Naive B cell (primary cell): ENCODE measurements around the gene SLC16A1. TPM values are rescaled to one million over a fixed set of nuclear protein-coding genes. Genes with fewer than 3 reads are reported as not detected.

ENCODE experiments used
- ATAC-seq, 2 donors: fragments of 150-1000 bp; cut with Tn5 transposase; 2 replicates each; pipeline ENCODE4 v1.10.0; 2021; ENCODE audit warnings: low read depth in 2 of 2, mild to moderate bottlenecking in 2 of 2, moderate library complexity in 2 of 2
- DNase-seq: peaks from one replicate; pipeline ENCODE4 v3.0.0; 2022
- H3K27ac Mint-ChIP-seq, 6 donors: one replicate each; pipeline ENCODE4 v1.8.0; 2020 to 2022; ENCODE audit warnings: mild to moderate bottlenecking in 6 of 6, mixed read lengths in 6 of 6, moderate library complexity in 5 of 6, inconsistent platforms in 2 of 6
- H3K27me3 Mint-ChIP-seq, 3 donors: one replicate each; pipeline ENCODE4 v1.8.0; 2021 to 2022; ENCODE audit warnings: mixed read lengths in 3 of 3, mild to moderate bottlenecking in 1 of 3
- H3K36me3 Mint-ChIP-seq, 2 donors: one replicate each; pipeline ENCODE4 v1.8.0; 2020 to 2022; ENCODE audit warnings: mixed read lengths in 2 of 2, inconsistent platforms in 1 of 2, mild to moderate bottlenecking in 1 of 2
- H3K4me1 Mint-ChIP-seq, 3 donors: one replicate each; pipeline ENCODE4 v1.8.0; 2020 to 2022; ENCODE audit warnings: mixed read lengths in 3 of 3, inconsistent platforms in 1 of 3, mild to moderate bottlenecking in 1 of 3, moderate library complexity in 1 of 3
- H3K4me3 Mint-ChIP-seq, 8 donors: one replicate each; pipeline ENCODE4 v1.8.0; 2020 to 2022; ENCODE audit warnings: mild to moderate bottlenecking in 8 of 8, mixed read lengths in 8 of 8, moderate library complexity in 8 of 8, inconsistent platforms in 2 of 8
- H3K9me3 Mint-ChIP-seq, 7 donors: one replicate each; pipeline ENCODE4 v1.8.0; 2020 to 2022; ENCODE audit warnings: mixed read lengths in 7 of 7, mild to moderate bottlenecking in 5 of 7, inconsistent platforms in 2 of 7, moderate library complexity in 1 of 7
- polyA plus RNA-seq, 6 donors: library from polyadenylated mRNA; unstranded; fragments of 300-500 nt; fragmentation: Illumina TruSeq; gene quantifications; one replicate each; pipeline ENCODE4 v1.2.3, GENCODE V29; 2021; ENCODE audit warnings: low read depth in 6 of 6

The SLC16A1 gene
- polyA plus RNA-seq, 6 donors from 2014 or later, result 3.3 to 6.9 (median 5.4) TPM

DNA sequence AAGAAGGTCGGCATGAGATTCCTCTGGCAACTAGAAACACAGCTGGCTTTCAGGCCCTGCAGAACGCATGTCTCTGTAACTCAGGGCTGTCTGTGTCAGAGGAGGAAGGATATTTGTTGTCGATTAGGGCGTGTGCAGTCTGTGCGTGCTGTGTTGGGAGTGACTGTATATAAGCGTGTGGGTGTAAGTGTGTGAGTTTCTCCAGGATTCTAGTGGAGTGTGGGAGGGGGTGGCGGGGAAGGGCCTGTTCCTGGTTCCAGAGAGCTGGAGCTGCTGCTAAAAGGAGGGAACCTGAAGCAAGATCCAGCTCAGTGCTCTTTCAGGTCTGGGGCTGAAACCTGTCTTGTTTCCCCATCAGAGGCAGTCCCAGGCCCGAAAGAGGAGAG lies 74.3 kb downstream of the SLC16A1 start:
- DNase-seq (no peak), ATAC-seq (no peak)
- H3K36me3 Mint-ChIP-seq, result no peaks in the 10 kb centered on the region
- peak overlapping the region in 1 of 6 donors; percentile 63 for H3K27ac Mint-ChIP-seq
- H3K4me3 Mint-ChIP-seq, result no peak overlapping the region
- peaks cover 0 to 10% (median 5%) of the 10 kb centered on the region in 3 donors for H3K27me3 Mint-ChIP-seq
- no peaks in the 10 kb centered on the region for H3K9me3 Mint-ChIP-seq
- no peaks in the 10 kb centered on the region for H3K4me1 Mint-ChIP-seq

DNA sequence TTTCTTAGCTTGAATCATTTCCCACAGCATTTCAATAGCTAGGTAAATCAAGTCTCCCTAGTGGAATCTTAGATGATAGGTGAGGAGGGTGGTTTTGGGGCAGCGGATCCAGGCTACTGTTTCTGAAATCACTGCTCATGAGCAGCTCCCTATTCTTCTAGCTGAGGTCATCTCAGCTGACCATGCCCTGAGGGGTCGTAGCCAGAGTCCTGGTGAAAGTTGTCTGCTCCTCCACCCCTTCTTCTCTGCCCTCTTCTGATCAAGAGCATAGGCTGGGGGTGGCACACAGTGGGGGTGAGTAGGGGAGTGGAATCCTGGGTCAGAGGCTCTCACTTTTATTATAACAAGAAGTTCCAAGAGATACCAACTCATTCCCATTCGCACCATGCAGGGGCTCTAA lies 76.2 kb downstream of the SLC16A1 start:
- peaks cover 0 to 16% (median 12%) of the 10 kb centered on the region in 3 donors for H3K27me3 Mint-ChIP-seq
- H3K4me3 Mint-ChIP-seq, result no peak overlapping the region
- H3K27ac Mint-ChIP-seq, result no peak overlapping the region
- H3K9me3 Mint-ChIP-seq, result peaks cover 0 to 1% (median 0%) of the 10 kb centered on the region in 7 donors
- DNase-seq (no peak), ATAC-seq (no peak)
- no peaks in the 10 kb centered on the region for H3K4me1 Mint-ChIP-seq
- no peaks in the 10 kb centered on the region for H3K36me3 Mint-ChIP-seq

DNA sequence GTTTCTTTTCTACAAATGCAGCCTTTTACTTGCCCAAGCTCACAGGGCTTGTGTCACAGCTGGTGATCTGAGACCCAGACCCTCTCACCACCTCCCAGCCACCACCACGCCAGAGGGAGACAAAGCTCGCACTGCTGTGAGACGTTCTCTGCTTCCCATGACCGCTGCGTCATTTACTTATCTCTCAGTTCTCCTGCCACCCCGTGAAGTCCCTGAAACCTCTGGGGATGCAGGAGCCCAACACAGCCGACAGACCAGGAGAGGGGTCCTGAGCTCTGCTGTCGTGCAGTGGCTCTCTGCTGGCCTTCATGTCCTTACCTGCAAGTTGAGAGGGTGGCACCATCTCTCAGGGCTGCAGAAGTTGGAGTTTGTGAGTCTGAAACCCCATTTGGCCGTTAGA lies 77.7 kb downstream of the SLC16A1 start:
- H3K9me3 Mint-ChIP-seq, result peaks cover 0 to 1% (median 0%) of the 10 kb centered on the region in 7 donors
- DNase-seq, result no peak
- peaks cover 0 to 16% (median 12%) of the 10 kb centered on the region in 3 donors for H3K27me3 Mint-ChIP-seq
- peaks cover 0 to 2% (median 0%) of the 10 kb centered on the region in 3 donors for H3K4me1 Mint-ChIP-seq
- H3K4me3 Mint-ChIP-seq, result no peak overlapping the region
- no peak overlapping the region for H3K27ac Mint-ChIP-seq
- H3K36me3 Mint-ChIP-seq, result no peaks in the 10 kb centered on the region
- no peak for ATAC-seq

DNA sequence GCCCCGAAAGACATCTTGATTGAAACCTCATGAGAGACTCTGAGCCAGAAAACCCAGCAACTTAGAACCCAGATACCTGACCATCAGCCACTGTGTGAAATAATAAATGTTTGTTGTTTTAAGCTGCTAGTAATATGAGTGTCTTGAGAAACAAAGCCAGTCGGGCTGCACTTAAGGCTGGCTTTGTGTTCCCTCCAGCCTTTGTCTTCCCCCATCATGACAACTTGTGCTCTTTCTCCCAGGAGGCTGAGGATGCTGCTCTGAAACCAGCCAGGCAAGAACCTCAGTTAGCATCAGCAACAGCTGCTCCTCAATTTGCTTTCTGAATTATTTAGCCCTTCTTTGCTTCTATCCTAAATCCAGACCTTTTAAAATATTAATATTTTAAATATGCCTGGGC lies 78.2 kb downstream of the SLC16A1 start:
- DNase-seq, result no peak
- H3K27ac Mint-ChIP-seq, result no peak overlapping the region
- peaks cover 0 to 1% (median 0%) of the 10 kb centered on the region in 7 donors for H3K9me3 Mint-ChIP-seq
- ATAC-seq, result no peak
- no peak overlapping the region for H3K4me3 Mint-ChIP-seq
- peaks cover 0 to 2% (median 0%) of the 10 kb centered on the region in 3 donors for H3K4me1 Mint-ChIP-seq
- peaks cover 0 to 16% (median 12%) of the 10 kb centered on the region in 3 donors for H3K27me3 Mint-ChIP-seq
- H3K36me3 Mint-ChIP-seq, result no peaks in the 10 kb centered on the region

DNA sequence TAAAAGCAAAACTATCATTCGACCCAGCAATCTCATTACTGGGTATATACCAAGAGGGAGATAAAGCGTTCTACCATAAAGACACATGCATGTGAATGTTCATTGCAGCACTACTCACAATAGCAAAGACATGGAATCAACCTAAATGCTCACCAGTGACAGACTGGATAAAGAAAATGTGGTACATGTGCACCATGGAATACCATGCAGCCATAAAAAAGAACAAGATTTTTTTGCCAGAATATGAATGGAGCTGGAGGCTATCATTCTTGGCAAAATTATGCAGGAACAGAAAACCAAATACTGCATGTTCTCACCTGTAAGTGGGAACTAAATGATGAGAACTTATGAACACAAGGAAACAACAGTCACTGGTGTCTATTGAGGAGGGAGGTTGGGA lies 79.7 kb downstream of the SLC16A1 start:
- peaks cover 0 to 1% (median 0%) of the 10 kb centered on the region in 7 donors for H3K9me3 Mint-ChIP-seq
- DNase-seq, result no peak
- H3K4me1 Mint-ChIP-seq, result peaks cover 0 to 2% (median 0%) of the 10 kb centered on the region in 3 donors
- H3K27me3 Mint-ChIP-seq, result peaks cover 3 to 16% (median 12%) of the 10 kb centered on the region in 3 donors
- H3K36me3 Mint-ChIP-seq, result no peaks in the 10 kb centered on the region
- ATAC-seq, result no peak
- H3K27ac Mint-ChIP-seq, result no peak overlapping the region
- H3K4me3 Mint-ChIP-seq, result no peak overlapping the region

DNA sequence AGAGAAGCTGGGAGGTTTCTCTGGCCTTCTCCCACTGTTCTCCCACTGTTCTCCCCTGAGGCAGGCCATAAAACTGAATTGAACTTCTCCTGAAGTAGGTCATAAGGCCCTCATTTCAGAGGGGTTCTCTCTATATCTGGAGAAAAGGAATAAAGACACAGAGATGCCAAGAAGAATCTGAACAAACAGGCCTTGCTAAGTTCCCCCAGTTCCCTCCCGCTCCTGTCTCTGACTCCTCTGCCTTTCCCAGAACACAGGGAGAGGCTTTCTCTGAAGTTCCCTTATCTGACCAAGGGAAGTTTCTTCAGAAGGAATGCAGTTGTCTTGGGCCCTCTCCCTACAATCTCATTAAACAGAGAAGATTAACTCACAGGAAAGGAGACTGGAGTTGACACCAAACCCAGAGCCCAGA lies 83.4 kb downstream of the SLC16A1 start:
- ATAC-seq (no peak), DNase-seq (no peak)
- H3K27ac Mint-ChIP-seq, result no peak overlapping the region
- peaks cover 0 to 1% (median 0%) of the 10 kb centered on the region in 7 donors for H3K9me3 Mint-ChIP-seq
- H3K4me3 Mint-ChIP-seq, result no peak overlapping the region
- peaks cover 5 to 19% (median 7%) of the 10 kb centered on the region in 3 donors for H3K27me3 Mint-ChIP-seq
- H3K36me3 Mint-ChIP-seq, result no peaks in the 10 kb centered on the region
- peaks cover 0 to 2% (median 0%) of the 10 kb centered on the region in 3 donors for H3K4me1 Mint-ChIP-seq

DNA sequence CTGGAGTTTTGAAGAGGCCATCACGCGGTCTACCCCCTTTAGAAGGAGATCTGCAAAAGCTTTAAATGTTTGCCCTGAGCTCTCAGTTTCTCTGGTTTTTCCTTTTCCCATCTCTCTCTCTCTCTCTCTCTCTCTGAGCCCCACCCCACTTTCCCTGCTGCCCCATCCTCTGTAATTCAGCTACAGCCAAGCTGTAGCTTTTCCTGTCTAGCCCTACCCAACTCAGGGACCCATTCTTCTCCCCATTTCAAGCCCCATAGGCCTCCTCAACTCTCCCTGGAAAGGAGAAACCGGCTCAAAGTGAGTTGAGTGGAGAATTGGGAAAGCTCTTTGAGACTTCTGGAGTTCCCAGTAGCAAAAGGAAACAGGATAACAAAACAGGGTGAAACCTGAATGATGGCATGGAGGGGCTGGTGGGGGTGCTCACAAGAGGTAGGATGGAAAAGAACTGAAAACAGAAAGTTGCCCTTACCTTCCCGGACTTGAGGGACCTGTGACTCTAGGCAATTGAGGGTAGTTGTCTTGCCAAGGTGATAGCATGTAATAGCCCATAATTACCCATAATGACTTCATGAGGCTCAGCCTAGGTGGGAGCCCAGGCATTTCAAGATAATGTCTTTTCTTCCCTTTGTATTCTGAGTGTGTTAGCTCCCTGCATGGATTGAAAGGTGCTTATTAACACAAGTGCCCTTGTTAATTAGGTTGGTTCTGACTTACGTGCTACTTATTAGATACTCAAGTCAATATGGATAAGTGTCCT lies 84.9 kb downstream of the SLC16A1 start:
- H3K4me1 Mint-ChIP-seq, result peaks cover 0 to 2% (median 0%) of the 10 kb centered on the region in 3 donors
- no peak for ATAC-seq
- no peak overlapping the region for H3K4me3 Mint-ChIP-seq
- no peak for DNase-seq
- peaks cover 5 to 14% (median 5%) of the 10 kb centered on the region in 3 donors for H3K27me3 Mint-ChIP-seq
- no peak overlapping the region for H3K27ac Mint-ChIP-seq
- H3K36me3 Mint-ChIP-seq, result no peaks in the 10 kb centered on the region
- peaks cover 0 to 1% (median 0%) of the 10 kb centered on the region in 7 donors for H3K9me3 Mint-ChIP-seq

DNA sequence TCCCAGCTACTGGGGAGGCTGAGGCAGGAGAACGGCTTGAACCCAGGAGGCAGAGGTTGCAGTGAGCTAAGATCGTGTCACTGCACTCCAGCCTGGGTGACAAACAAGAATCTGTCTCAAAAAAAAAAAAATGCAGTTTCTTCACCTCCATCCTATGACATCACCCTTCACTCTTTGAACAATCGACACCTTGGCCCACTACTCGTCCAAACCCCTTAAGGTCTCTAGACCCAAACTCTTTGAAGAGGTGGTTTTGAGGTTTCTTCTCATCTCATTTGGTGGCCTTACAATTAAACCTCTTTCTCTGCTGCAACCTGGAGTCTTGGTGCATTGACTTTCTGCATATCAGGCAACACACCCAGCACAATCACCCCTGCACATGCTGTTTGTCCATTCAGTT lies 86.1 kb downstream of the SLC16A1 start:
- H3K4me1 Mint-ChIP-seq, result peaks cover 0 to 2% (median 0%) of the 10 kb centered on the region in 3 donors
- ATAC-seq (no peak), DNase-seq (no peak)
- no peaks in the 10 kb centered on the region for H3K9me3 Mint-ChIP-seq
- peaks cover 0 to 12% (median 5%) of the 10 kb centered on the region in 3 donors for H3K27me3 Mint-ChIP-seq
- H3K36me3 Mint-ChIP-seq, result no peaks in the 10 kb centered on the region
- peak overlapping the region in 1 of 6 donors; percentile 75 for H3K27ac Mint-ChIP-seq
- H3K4me3 Mint-ChIP-seq, result no peak overlapping the region

DNA sequence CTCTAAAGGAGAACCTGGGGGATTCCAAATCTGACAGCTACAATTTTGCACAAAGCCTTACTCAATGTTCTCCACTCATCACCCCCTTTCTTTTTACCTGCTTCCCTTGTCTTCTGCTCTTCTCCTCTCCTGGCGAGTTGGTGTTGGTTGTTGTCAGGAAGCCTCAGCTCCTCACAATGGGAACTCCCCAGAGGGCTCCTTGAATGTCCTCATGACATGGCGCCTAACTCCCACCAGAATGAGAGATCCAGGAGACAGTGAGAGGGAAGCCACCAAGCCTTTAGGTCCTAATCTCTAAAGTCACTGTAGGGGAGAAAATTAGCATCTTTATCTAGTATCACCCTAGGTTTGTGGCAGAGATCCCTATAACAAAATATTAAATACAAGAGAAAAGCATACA lies 87.8 kb downstream of the SLC16A1 start:
- Mint-ChIP-seq H3K36me3 (no peaks in the 10 kb centered on the region), H3K4me1 (peaks cover 0 to 5% (median 0%) of the 10 kb centered on the region in 3 donors), H3K9me3 (no peaks in the 10 kb centered on the region), H3K4me3 (peak overlapping the region in 1 of 8 donors; percentile 42), H3K27ac (peak overlapping the region in 1 of 6 donors; percentile 80), H3K27me3 (peaks cover 0 to 12% (median 5%) of the 10 kb centered on the region in 3 donors)
- no peak for DNase-seq
- no peak for ATAC-seq

DNA sequence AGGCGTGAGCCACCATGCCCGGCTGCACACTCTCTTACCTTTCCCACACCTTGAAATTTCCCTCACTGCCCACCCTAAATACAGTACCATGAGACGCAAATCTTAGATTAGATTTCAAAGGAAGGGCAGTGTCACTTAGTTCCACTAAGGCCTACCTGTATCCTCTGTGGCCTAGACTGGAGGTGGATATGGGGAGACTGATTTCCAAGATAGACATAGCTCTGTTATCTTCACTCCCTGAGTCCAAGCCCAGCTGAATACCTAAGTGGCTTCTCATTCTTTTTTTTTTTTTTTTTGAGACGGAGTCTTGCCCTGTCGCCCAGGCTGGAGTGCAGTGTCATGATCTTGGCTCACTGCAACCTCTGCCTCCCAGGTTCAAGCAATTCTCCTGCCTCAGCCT lies 89.0 kb downstream of the SLC16A1 start:
- Mint-ChIP-seq H3K4me3 (no peak overlapping the region), H3K27me3 (peaks cover 0 to 12% (median 8%) of the 10 kb centered on the region in 3 donors), H3K27ac (peak overlapping the region in 1 of 6 donors; percentile 55), H3K9me3 (no peaks in the 10 kb centered on the region), H3K36me3 (no peaks in the 10 kb centered on the region), H3K4me1 (peaks cover 0 to 6% (median 0%) of the 10 kb centered on the region in 3 donors)
- no peak for DNase-seq
- no peak for ATAC-seq

DNA sequence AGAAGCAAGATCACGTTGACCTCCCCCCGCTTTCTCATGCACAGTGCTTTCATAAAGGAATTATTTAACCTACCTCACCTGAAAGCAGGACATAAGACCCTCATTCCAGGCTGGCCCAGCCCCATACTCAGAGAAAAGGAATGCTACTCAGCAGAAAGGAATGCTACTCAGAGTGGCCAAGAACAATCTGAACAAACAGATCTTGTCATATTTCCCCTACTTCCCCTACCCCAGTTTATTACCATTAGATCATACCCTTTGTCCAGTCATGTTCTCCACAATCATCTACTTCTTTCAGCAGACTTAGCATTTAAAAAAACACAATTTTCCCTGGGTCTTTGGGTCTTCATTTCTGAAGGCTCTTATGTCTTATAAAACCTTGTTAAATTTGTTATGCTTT lies 89.8 kb downstream of the SLC16A1 start:
- Mint-ChIP-seq H3K27me3 (peaks cover 0 to 12% (median 3%) of the 10 kb centered on the region in 3 donors), H3K4me3 (no peak overlapping the region), H3K9me3 (no peaks in the 10 kb centered on the region), H3K36me3 (no peaks in the 10 kb centered on the region), H3K27ac (no peak overlapping the region), H3K4me1 (peaks cover 0 to 6% (median 0%) of the 10 kb centered on the region in 3 donors)
- DNase-seq, result no peak
- no peak for ATAC-seq

DNA sequence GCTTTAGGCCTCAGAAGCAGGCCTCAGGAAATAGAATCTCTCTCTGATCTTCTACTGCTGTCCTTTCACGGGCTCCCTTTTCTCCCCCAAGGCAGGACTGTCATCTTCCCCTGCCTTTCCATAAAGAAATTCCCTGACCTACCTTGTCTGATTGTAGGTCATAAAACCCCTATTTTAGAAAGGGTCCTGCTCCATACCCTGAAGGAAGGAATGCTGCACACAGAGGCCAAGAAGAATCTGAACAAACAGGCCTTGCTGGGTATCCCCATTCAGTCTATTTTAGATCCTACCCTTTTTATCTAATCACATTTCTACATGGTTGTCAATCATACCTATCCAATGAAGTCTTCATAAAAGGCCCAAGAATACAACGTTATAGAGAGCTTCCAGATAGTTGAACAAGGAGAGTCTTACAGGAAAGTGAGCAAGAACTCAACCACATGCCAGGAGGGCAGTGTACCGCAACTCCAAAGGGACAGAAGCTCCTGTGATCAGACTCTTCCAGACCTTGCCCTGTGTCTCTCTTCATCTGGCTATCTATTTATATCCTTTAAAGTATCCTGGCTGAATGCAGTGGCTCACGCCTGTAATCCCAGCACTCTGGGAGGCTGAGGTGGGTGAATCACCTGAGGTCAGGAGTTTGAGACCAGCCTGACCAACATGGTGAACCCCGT lies 93.1 kb downstream of the SLC16A1 start:
- peaks cover 0 to 3% (median 0%) of the 10 kb centered on the region in 3 donors for H3K27me3 Mint-ChIP-seq
- no peak overlapping the region for H3K4me3 Mint-ChIP-seq
- peaks cover 0 to 6% (median 0%) of the 10 kb centered on the region in 3 donors for H3K4me1 Mint-ChIP-seq
- no peaks in the 10 kb centered on the region for H3K9me3 Mint-ChIP-seq
- H3K36me3 Mint-ChIP-seq, result no peaks in the 10 kb centered on the region
- DNase-seq (no peak), ATAC-seq (no peak)
- peak overlapping the region in 1 of 6 donors; percentile 34 for H3K27ac Mint-ChIP-seq
